Measurements from ENCODE around the gene HRK. TPM values are rescaled to one million over a fixed set of nuclear protein-coding genes. Genes with fewer than 3 reads are reported as not detected.
A peak's percentile ranks its signal among the peaks of the same experiment; 100 is the strongest.

HRK gene
- total RNA-seq, 2 donors from 2014 or later = 0.19 to 0.52 TPM

- no peak for TF ChIP-seq CTCF (IDR thresholded peaks at IDR 0.05)
- no peaks in the 10 kb centered on the region for H3K4me1 ChIP-seq
- H3K4me3 ChIP-seq = no peak overlapping the region
- H3K36me3 ChIP-seq = no peaks in the 10 kb centered on the region
- H3K27ac ChIP-seq = no peak overlapping the region
- DNase-seq = no peak
- no peaks in the 10 kb centered on the region for H3K9me3 ChIP-seq
- intact Hi-C loops (cut with DNase I) = no loop called here
- H3K9ac ChIP-seq (ENCODE audit: low read depth in 2 of 2, low read length in 2 of 2) = no peak overlapping the region
- no peaks in the 10 kb centered on the region for H3K27me3 ChIP-seq
Observed at GRCh38 chr12:116832353-116832752, 48.9 kb downstream of the HRK start.

- Histone ChIP-seq H3K36me3 (no peaks in the 10 kb centered on the region), H3K27me3 (no peaks in the 10 kb centered on the region), H3K27ac (no peak overlapping the region), H3K4me1 (no peaks in the 10 kb centered on the region), H3K4me3 (no peak overlapping the region), H3K9me3 (no peaks in the 10 kb centered on the region), H3K9ac (ENCODE audit: low read depth in 2 of 2, low read length in 2 of 2) (no peak overlapping the region)
- intact Hi-C loops (cut with DNase I) = no loop called here
- TF ChIP-seq CTCF (IDR thresholded peaks at IDR 0.05) = no peak
- DNase-seq = no peak
Observed at GRCh38 chr12:116827432-116827831, 53.8 kb downstream of the HRK start.

- Histone ChIP-seq H3K27ac (no peak overlapping the region), H3K36me3 (no peaks in the 10 kb centered on the region), H3K9ac (ENCODE audit: low read depth in 2 of 2, low read length in 2 of 2) (no peak overlapping the region), H3K27me3 (no peaks in the 10 kb centered on the region), H3K4me1 (no peaks in the 10 kb centered on the region), H3K4me3 (no peak overlapping the region), H3K9me3 (no peaks in the 10 kb centered on the region)
- no peak for TF ChIP-seq CTCF (IDR thresholded peaks at IDR 0.05)
- no peak for DNase-seq
- intact Hi-C loops (cut with DNase I) = no loop called here
Observed at GRCh38 chr12:116821291-116821690, 60.0 kb downstream of the HRK start.

GRCh38 chr12:116820064-116820656 is 61.1 kb downstream of the HRK start:
- no peak for DNase-seq
- intact Hi-C loops (cut with DNase I) = no loop called here
- no peaks in the 10 kb centered on the region for H3K27me3 ChIP-seq
- no peaks in the 10 kb centered on the region for H3K4me1 ChIP-seq
- no peaks in the 10 kb centered on the region for H3K9me3 ChIP-seq
- H3K36me3 ChIP-seq = no peaks in the 10 kb centered on the region
- no peak for TF ChIP-seq CTCF (IDR thresholded peaks at IDR 0.05)
- H3K9ac ChIP-seq (ENCODE audit: low read depth in 2 of 2, low read length in 2 of 2) = no peak overlapping the region
- peak overlapping the region; percentile 68 for H3K27ac ChIP-seq
- no peak overlapping the region for H3K4me3 ChIP-seq

- H3K9me3 ChIP-seq = no peaks in the 10 kb centered on the region
- intact Hi-C loops (cut with DNase I) = loop anchor here (5.0 kb wide), 1 partner anchor 77 kb away; no protein-coding TSS in a partner anchor
- TF ChIP-seq CTCF (IDR thresholded peaks at IDR 0.05) = no peak
- H3K4me3 ChIP-seq = peak overlapping the region; percentile 62
- H3K36me3 ChIP-seq = no peaks in the 10 kb centered on the region
- peak overlapping the region; percentile 78 to 96 for H3K9ac ChIP-seq (ENCODE audit: low read depth in 2 of 2, low read length in 2 of 2)
- H3K4me1 ChIP-seq = no peaks in the 10 kb centered on the region
- no peaks in the 10 kb centered on the region for H3K27me3 ChIP-seq
- DNase-seq = peak; percentile 87
- H3K27ac ChIP-seq = peak overlapping the region; percentile 68
Observed at GRCh38 chr12:116818948-116819832, 62.1 kb downstream of the HRK start.
